OCI-LY1 (cell line): ENCODE data around the gene PHETA2.

Experiments
- H2AFZ ChIP-seq: fragments of 200-600 bp; sonication (generic), shearing (Covaris generic); 2 replicates; pipeline ENCODE4 v1.6.0; 2014; ENCODE audit warnings: antibody characterized with exemption, mild to moderate bottlenecking, low read length
- H3F3A ChIP-seq: fragments of 200-600 bp; sonication (generic), shearing (Covaris generic); 2 replicates; pipeline ENCODE4 v1.6.0; 2014; ENCODE audit warnings: mild to moderate bottlenecking, antibody characterized with exemption, low read length, moderate library complexity; ENCODE audit not compliant: insufficient read depth
- H3K27ac ChIP-seq: fragments of 200-600 bp; sonication (generic); 2 replicates; pipeline ENCODE4 v1.5.1; 2014; ENCODE audit warnings: low read length, mixed run types, mild to moderate bottlenecking, low read depth; ENCODE audit not compliant: poor library complexity, severe bottlenecking
- H3K27me3 ChIP-seq: fragments of 200-600 bp; sonication (generic); 2 replicates; pipeline ENCODE4 v1.6.0; 2014; ENCODE audit warnings: antibody characterized with exemption, mild to moderate bottlenecking, low read length, moderate library complexity; ENCODE audit not compliant: insufficient read depth
- H3K36me3 ChIP-seq: fragments of 200-600 bp; sonication (generic); 2 replicates; pipeline ENCODE4 v1.6.1; 2014; ENCODE audit warnings: mild to moderate bottlenecking, antibody characterized with exemption, low read length, moderate library complexity, mixed read lengths; ENCODE audit not compliant: insufficient read depth
- H3K4me1 ChIP-seq: fragments of 200-600 bp; sonication (generic); 2 replicates; pipeline ENCODE4 v1.5.1; 2014; ENCODE audit warnings: mild to moderate bottlenecking, low read length, moderate library complexity; ENCODE audit not compliant: insufficient read depth, severe bottlenecking
- H3K4me2 ChIP-seq: fragments of 200-600 bp; sonication (generic), shearing (Covaris generic); 2 replicates; pipeline ENCODE4 v1.6.1; 2014; ENCODE audit warnings: low read length
- H3K4me3 ChIP-seq: fragments of 200-600 bp; sonication (generic); 2 replicates; pipeline ENCODE4 v1.5.1; 2014; ENCODE audit warnings: low read length, low read depth, mild to moderate bottlenecking, mixed read lengths; ENCODE audit not compliant: poor library complexity, severe bottlenecking
- H3K79me2 ChIP-seq: fragments of 200-600 bp; shearing (Covaris generic); 2 replicates; pipeline ENCODE4 v1.6.1; 2016; ENCODE audit warnings: mixed run types, low read length, mixed read lengths; ENCODE audit not compliant: insufficient read depth
- H3K9ac ChIP-seq: fragments of 200-600 bp; sonication (generic), shearing (Covaris generic); 2 replicates; pipeline ENCODE4 v1.6.1; 2014; ENCODE audit warnings: mild to moderate bottlenecking, low read length, mixed read lengths
- H3K9me2 ChIP-seq: fragments of 200-600 bp; sonication (generic), shearing (Covaris generic); 2 replicates; pipeline ENCODE4 v1.6.1; 2014; ENCODE audit warnings: low read depth, mild to moderate bottlenecking, low read length, mixed read lengths
- H3K9me3 ChIP-seq: fragments of 200-600 bp; shearing (Covaris generic); 2 replicates; pipeline ENCODE4 v1.6.1; 2014; ENCODE audit warnings: low read length, mixed read lengths
- H4K20me1 ChIP-seq: fragments of 200-600 bp; sonication (generic), shearing (Covaris generic); 2 replicates; pipeline ENCODE4 v1.6.0; 2016; ENCODE audit warnings: mild to moderate bottlenecking, low read length; ENCODE audit not compliant: insufficient read depth
- EZH2 ChIP-seq: fragments of 200-600 bp; sonication (generic), shearing (Covaris generic); IDR thresholded peaks from 2 replicates; pipeline ENCODE4 v1.8.0; 2017; ENCODE audit warnings: borderline replicate concordance, mixed run types, mild to moderate bottlenecking, antibody characterized with exemption, low read length, moderate library complexity, mixed read lengths
- TF ChIP-seq, protein P1 (sequence below): fragments of 200-600 bp; sonication (generic), shearing (Covaris generic); IDR thresholded peaks from 2 replicates; pipeline ENCODE4 v1.5.1; 2017; ENCODE audit warnings: mild to moderate bottlenecking, antibody characterized with exemption, low read length, moderate library complexity, mixed read lengths

The PHETA2 gene, protein sequence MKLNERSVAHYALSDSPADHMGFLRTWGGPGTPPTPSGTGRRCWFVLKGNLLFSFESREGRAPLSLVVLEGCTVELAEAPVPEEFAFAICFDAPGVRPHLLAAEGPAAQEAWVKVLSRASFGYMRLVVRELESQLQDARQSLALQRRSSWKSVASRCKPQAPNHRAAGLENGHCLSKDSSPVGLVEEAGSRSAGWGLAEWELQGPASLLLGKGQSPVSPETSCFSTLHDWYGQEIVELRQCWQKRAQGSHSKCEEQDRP

GRCh38 chr22:42074132-42074811 lies at the start of gene PHETA2:
Gene PHETA2, plus strand, starts transcription at chr22:42074248. Its CDS starts 3,046 bp downstream, at chr22:42077294.
- Histone ChIP-seq H3K4me3 (peak within 1 kb of the TSS; percentile 8), H3K9me3 (no peaks in the 10 kb centered on the region), H3F3A (no peaks in the 10 kb centered on the region), H3K4me1 (peaks cover 27% of the 10 kb centered on the region), H3K36me3 (no peaks in the 10 kb centered on the region; the same call in 1 of the 2 replicates), H2AFZ (no peak within 1 kb of the TSS), H3K9ac (no peak within 1 kb of the TSS), H3K27ac (no peak within 1 kb of the TSS), H3K9me2 (no peaks in the 10 kb centered on the region), H3K4me2 (no peak within 1 kb of the TSS), H4K20me1 (no peaks in the 10 kb centered on the region), H3K27me3 (no peaks in the 10 kb centered on the region), H3K79me2 (no peaks in the 10 kb centered on the region)
- TF ChIP-seq EZH2 = no peak
- TF ChIP-seq, protein P1, sequence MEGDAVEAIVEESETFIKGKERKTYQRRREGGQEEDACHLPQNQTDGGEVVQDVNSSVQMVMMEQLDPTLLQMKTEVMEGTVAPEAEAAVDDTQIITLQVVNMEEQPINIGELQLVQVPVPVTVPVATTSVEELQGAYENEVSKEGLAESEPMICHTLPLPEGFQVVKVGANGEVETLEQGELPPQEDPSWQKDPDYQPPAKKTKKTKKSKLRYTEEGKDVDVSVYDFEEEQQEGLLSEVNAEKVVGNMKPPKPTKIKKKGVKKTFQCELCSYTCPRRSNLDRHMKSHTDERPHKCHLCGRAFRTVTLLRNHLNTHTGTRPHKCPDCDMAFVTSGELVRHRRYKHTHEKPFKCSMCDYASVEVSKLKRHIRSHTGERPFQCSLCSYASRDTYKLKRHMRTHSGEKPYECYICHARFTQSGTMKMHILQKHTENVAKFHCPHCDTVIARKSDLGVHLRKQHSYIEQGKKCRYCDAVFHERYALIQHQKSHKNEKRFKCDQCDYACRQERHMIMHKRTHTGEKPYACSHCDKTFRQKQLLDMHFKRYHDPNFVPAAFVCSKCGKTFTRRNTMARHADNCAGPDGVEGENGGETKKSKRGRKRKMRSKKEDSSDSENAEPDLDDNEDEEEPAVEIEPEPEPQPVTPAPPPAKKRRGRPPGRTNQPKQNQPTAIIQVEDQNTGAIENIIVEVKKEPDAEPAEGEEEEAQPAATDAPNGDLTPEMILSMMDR = no peak

GRCh38 chr22:42025421-42025820 lies 48.6 kb upstream of the PHETA2 start:
- peaks cover 4% of the 10 kb centered on the region for H3K4me1 ChIP-seq
- no peak overlapping the region for H3K4me2 ChIP-seq
- H3K9ac ChIP-seq = no peak overlapping the region
- H3K9me3 ChIP-seq = peaks cover 4% of the 10 kb centered on the region; the same call in 1 of the 2 replicates
- no peaks in the 10 kb centered on the region for H3K36me3 ChIP-seq
- H3K4me3 ChIP-seq = no peak overlapping the region
- no peaks in the 10 kb centered on the region for H3K27me3 ChIP-seq
- no peak for TF ChIP-seq EZH2
- TF ChIP-seq, protein P1 = no peak
- H2AFZ ChIP-seq = no peak overlapping the region
- no peaks in the 10 kb centered on the region for H3K9me2 ChIP-seq
- no peaks in the 10 kb centered on the region for H3F3A ChIP-seq
- H4K20me1 ChIP-seq = no peaks in the 10 kb centered on the region
- H3K27ac ChIP-seq = no peak overlapping the region
- no peaks in the 10 kb centered on the region for H3K79me2 ChIP-seq

- H2AFZ ChIP-seq = no peak overlapping the region
- TF ChIP-seq, protein P1 = no peak
- no peak for TF ChIP-seq EZH2
- no peak overlapping the region for H3K9ac ChIP-seq
Observed at GRCh38 chr22:42026705-42027104, 47.3 kb upstream of the PHETA2 start.

More at GRCh38 chr22:42026705-42027104, 47.3 kb upstream of the PHETA2 start:
- H3F3A ChIP-seq = no peaks in the 10 kb centered on the region
- H3K79me2 ChIP-seq = no peaks in the 10 kb centered on the region
- H3K27me3 ChIP-seq = no peaks in the 10 kb centered on the region; the same call in 1 of the 2 replicates
- peaks cover 4% of the 10 kb centered on the region for H3K4me1 ChIP-seq
- peaks cover 4% of the 10 kb centered on the region; the same call in 1 of the 2 replicates for H3K9me3 ChIP-seq
- H3K4me2 ChIP-seq = no peak overlapping the region
- no peaks in the 10 kb centered on the region for H4K20me1 ChIP-seq
- no peak overlapping the region for H3K4me3 ChIP-seq
- H3K27ac ChIP-seq = no peak overlapping the region
- no peaks in the 10 kb centered on the region for H3K9me2 ChIP-seq
- no peaks in the 10 kb centered on the region for H3K36me3 ChIP-seq
